A673 (cell line): ENCODE measurements around the gene PSMB8. TPM values are rescaled to one million over a fixed set of nuclear protein-coding genes. Genes with fewer than 3 reads are reported as not detected.

ENCODE experiments used
- BruUV-seq: library from RNA; stranded (reverse); fragments of 400-500 nt; replicated peaks from 2 replicates; lab custom pipeline; 2021; lab: Mats Ljungman, UMichigan
- CTCF ChIA-PET: fragments of 300-600 bp; sonication (Branson Sonifier 250); formaldehyde crosslinking; loops from one replicate; lab custom pipeline; 2022; ENCODE audit warnings: antibody characterized with exemption; lab: Charles Lee
- POLR2A ChIA-PET: fragments of 300-600 bp; sonication (Branson Sonifier 250); formaldehyde crosslinking; loops from one replicate; lab custom pipeline; 2022; ENCODE audit warnings: antibody characterized with exemption; ENCODE audit not compliant: low non-redundant PET; lab: Charles Lee
- DNase-seq: peaks from one replicate; pipeline ENCODE4 v3.0.0-alpha.2; 2015; ENCODE audit warnings: low spot score
- H3K27ac ChIP-seq: fragments of 200-600 bp; sonication (generic); 2 replicates; pipeline ENCODE4 v1.5.1; 2016; ENCODE audit warnings: mixed run types, low read depth, mild to moderate bottlenecking, mixed read lengths, antibody characterized with exemption, low read length; ENCODE audit not compliant: poor library complexity, severe bottlenecking
- H3K27me3 ChIP-seq: fragments of 200-600 bp; sonication (generic); replicated peaks from 2 replicates; pipeline ENCODE4 v1.6.1; 2017; ENCODE audit warnings: mixed run types, low read depth, mild to moderate bottlenecking, mixed read lengths, antibody characterized with exemption, low read length; ENCODE audit not compliant: insufficient read depth, poor library complexity
- H3K36me3 ChIP-seq: fragments of 200-600 bp; sonication (generic); 2 replicates; pipeline ENCODE4 v1.6.1; 2016; ENCODE audit warnings: mixed run types, mild to moderate bottlenecking, mixed read lengths, antibody characterized with exemption, low read length; ENCODE audit not compliant: insufficient read depth, poor library complexity, severe bottlenecking
- H3K4me1 ChIP-seq: fragments of 200-600 bp; sonication (generic); 2 replicates; pipeline ENCODE4 v1.6.1; 2017; ENCODE audit warnings: mixed run types, mild to moderate bottlenecking, mixed read lengths, antibody characterized with exemption, low read length; ENCODE audit not compliant: insufficient read depth, poor library complexity, severe bottlenecking
- H3K4me3 ChIP-seq: fragments of 200-600 bp; sonication (generic); 2 replicates; pipeline ENCODE4 v1.5.1; 2016; ENCODE audit warnings: low read depth, mixed run types, mild to moderate bottlenecking, mixed read lengths, low read length; ENCODE audit not compliant: poor library complexity, severe bottlenecking
- H3K9me3 ChIP-seq: fragments of 200-600 bp; sonication (generic); 2 replicates; pipeline ENCODE4 v1.6.1; 2016; ENCODE audit warnings: mixed run types, low read depth, mild to moderate bottlenecking, mixed read lengths, antibody characterized with exemption, low read length; ENCODE audit not compliant: poor library complexity, severe bottlenecking
- CTCF ChIP-seq: fragments of 300-800, 200-600 bp; sonication (generic); conservative IDR thresholded peaks from 2 replicates; pipeline ENCODE4 v1.5.1; 2017; ENCODE audit warnings: low read depth, mild to moderate bottlenecking, antibody characterized with exemption, low read length, moderate library complexity, mixed read lengths
- EZH2 ChIP-seq: fragments of 200-600 bp; sonication (generic); IDR thresholded peaks from 2 replicates; pipeline ENCODE4 v1.6.1; 2017; ENCODE audit warnings: borderline replicate concordance, low read depth, mild to moderate bottlenecking, mixed read lengths, antibody characterized with exemption, low read length; ENCODE audit not compliant: poor library complexity, severe bottlenecking
- intact Hi-C: fragments of 100-400 bp; cut with micrococcal nuclease; formaldehyde crosslinking; loops from one replicate; pipeline ENCODE4 v1.10.0; 2022; ENCODE audit not compliant: unreplicated experiment
- total RNA-seq: library from RNA; stranded (reverse); gene quantifications from 2 replicates; pipeline ENCODE4 v1.2.3, GENCODE V29; 2021

PSMB8 gene
- total RNA-seq, 1 experiment from 2014 or later: 20.2 TPM

- TF ChIP-seq CTCF (no peak), EZH2 (no peak)
- Histone ChIP-seq H3K36me3 (no peaks in the 10 kb centered on the region), H3K27ac (no peak overlapping the region), H3K4me1 (no peaks in the 10 kb centered on the region), H3K9me3 (no peaks in the 10 kb centered on the region), H3K27me3 (peaks cover 17% of the 10 kb centered on the region), H3K4me3 (no peak overlapping the region)
- CTCF ChIA-PET: interaction anchor here (0.5 to 0.7 kb wide), 2 partner anchors 695 to 927 kb away, joined by 4 to 11 read pairs; no protein-coding TSS in a partner anchor
- BruUV-seq: no TSS peak
- no peak for DNase-seq
- intact Hi-C loops: no loop called here
- POLR2A ChIA-PET: no interaction called here
Measured at GRCh38 chr6:32857156-32857891, 13.5 kb upstream of the PSMB8 start.

GRCh38 chr6:32855467-32856174 lies 11.8 kb upstream of the PSMB8 start:
- intact Hi-C loops: no loop called here
- Histone ChIP-seq H3K27me3 (peaks cover 27% of the 10 kb centered on the region), H3K9me3 (no peaks in the 10 kb centered on the region), H3K4me3 (no peak overlapping the region), H3K36me3 (no peaks in the 10 kb centered on the region), H3K4me1 (no peaks in the 10 kb centered on the region), H3K27ac (no peak overlapping the region)
- DNase-seq: no peak
- ChIA-PET CTCF (interaction anchor here (2.6 kb wide), 1 partner anchor 17 kb away, joined by 56 read pairs; the partner anchor contains the start of gene TAP2), POLR2A (interaction anchor here (0.6 kb wide), 1 partner anchor 33 kb away, joined by 3 read pairs; no protein-coding TSS in a partner anchor)
- TF ChIP-seq CTCF (no peak), EZH2 (no peak)
- no TSS peak for BruUV-seq

- CTCF ChIA-PET: interaction anchor here (0.6 to 2.6 kb wide), 4 partner anchors 13 to 766 kb away, joined by 5 to 56 read pairs (median 6); partner anchors contain the start of gene TAP2
- no TSS peak for BruUV-seq
Measured at GRCh38 chr6:32854376-32855178, 10.7 kb upstream of the PSMB8 start.

More at GRCh38 chr6:32854376-32855178, 10.7 kb upstream of the PSMB8 start:
- peaks cover 27% of the 10 kb centered on the region for H3K27me3 ChIP-seq
- no peaks in the 10 kb centered on the region for H3K4me1 ChIP-seq
- H3K4me3 ChIP-seq: peak overlapping the region; percentile 93
- H3K27ac ChIP-seq: no peak overlapping the region
- intact Hi-C loops: no loop called here
- POLR2A ChIA-PET: no interaction called here
- no peak for TF ChIP-seq CTCF
- no peak for DNase-seq
- no peaks in the 10 kb centered on the region for H3K36me3 ChIP-seq
- H3K9me3 ChIP-seq: no peaks in the 10 kb centered on the region
